Measurements from ENCODE around the gene ZFP92.

The ZFP92 gene

DNA sequence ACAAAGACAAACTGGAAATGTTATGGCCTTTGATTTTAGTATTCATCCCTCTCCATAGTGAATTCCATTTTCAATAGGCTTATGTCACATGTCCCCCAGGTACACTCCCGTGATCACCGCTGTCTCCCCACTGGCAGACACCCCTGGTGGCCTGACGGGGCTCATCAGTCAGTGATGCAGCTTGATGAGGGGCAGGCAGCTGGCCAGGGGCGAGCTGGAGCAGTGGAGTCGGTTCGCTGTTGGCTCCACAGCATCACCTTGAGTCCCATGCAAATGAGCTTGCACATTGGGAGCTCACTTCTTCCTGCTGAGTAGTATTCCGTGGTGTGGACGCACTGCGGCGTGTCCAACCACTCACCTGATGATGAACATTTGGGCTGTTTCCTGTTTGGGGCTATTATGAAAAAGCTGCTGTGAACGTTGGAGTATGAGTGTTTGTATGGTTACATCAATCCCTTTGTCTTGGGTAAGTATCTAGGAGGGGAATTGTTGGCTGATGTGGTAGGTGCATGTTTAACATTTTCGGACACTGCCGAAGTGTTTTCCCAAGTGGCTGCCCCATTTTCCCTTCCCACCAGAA is 29.4 kb downstream of the ZFP92 start:
- DNase-seq (ENCODE audit: low spot score), result no peak

DNA sequence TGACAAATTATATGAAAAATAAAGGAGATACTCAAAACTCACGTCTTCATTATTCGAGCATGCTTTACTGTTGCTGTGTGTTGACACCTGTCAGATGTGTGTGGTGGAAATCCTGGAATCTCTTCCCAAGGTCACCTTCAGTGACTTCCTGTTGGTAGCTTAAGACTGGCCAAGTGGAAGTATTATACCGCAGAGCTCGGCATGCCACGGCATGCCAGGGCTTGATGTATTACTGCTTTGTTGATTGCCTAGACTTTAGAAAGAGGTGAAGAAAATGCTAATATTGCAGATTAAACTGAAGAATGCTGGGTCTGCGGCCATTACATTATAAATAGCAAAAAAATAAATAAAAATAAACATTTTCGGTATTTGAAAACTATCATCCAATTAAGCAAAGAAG is 30.0 kb downstream of the ZFP92 start:
- no peak for DNase-seq (ENCODE audit: low spot score)

DNA sequence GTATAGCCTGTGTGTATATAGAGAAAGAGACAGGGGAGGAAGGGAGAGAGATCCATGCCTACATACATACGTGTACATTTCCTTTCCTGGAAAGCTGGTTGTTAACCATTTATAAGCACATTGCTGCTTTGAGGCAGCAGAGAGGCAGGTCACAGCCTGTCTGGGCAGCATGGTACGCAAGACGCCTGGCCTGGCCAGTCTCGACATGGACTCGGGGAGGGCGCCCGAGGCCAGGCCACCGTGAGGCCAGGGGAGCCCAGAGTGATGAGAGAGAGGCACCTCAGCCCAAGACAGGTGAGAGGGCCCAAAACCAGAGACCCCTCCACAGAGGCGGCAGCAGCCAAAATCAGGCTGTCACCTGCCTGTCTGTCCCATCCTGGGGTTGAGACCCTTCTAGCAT is 30.7 kb downstream of the ZFP92 start:
- DNase-seq (ENCODE audit: low spot score), result no peak

DNA sequence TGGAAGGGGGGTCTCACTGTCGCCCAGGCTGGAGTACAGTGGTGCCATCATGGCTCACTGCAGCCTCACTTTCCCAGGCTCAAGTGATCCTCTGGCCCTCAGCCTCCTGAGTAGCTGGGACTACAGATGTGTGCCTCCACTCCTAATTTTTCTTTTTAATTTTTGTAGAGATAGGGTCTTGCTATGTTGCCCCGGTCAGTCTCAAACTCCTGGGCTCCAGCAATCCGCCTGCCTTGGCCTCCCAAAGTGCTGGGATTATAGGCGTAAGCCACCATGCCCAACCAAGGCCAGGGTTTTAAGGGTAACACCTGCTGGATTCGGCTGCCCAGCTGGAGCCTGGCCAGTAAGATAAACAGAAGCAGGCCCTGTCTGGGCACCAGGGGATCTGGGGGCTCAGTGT is 31.2 kb downstream of the ZFP92 start:
- no peak for DNase-seq (ENCODE audit: low spot score)

DNA sequence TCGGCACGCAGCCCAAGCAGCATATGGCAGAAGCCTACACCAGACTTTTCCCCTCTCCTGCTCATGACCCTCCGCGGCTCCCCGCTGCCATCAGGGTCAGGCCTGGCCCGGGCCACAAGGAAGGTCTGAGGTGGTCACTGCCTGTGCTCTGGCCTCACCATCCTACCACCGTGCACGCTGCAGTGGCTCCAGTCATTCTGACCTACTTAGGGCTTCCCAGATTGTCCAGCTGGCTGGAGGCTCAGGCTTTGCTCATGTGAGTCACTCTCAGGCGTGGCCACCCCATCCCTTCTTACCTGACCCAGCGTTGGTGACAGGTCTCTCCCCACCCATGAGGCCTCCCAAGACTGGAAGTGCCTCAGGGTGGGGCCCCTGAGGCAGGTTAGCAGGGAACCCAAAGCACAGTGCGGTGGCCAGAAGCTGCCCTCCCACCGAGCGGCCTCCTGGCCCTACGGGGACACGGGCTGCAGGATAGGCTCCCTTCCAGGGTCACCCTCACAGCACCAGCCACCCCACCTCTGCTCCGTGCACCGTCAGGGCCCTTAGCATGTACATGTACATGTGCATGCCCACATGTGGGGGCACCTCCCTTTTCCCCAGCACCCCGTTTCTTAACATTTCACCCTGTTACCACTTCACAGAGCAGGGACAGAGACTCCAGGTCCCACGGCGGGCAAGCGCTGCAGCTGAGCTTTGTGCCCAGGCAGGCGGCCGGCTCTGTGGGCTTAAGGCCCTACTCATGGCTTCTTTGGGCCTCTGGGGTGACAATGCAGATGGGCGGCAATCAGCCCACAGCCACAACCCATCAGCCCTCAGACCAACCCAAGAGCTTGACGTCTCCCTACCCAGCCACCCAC is 32.4 kb downstream of the ZFP92 start:
- DNase-seq (ENCODE audit: low spot score), result no peak

DNA sequence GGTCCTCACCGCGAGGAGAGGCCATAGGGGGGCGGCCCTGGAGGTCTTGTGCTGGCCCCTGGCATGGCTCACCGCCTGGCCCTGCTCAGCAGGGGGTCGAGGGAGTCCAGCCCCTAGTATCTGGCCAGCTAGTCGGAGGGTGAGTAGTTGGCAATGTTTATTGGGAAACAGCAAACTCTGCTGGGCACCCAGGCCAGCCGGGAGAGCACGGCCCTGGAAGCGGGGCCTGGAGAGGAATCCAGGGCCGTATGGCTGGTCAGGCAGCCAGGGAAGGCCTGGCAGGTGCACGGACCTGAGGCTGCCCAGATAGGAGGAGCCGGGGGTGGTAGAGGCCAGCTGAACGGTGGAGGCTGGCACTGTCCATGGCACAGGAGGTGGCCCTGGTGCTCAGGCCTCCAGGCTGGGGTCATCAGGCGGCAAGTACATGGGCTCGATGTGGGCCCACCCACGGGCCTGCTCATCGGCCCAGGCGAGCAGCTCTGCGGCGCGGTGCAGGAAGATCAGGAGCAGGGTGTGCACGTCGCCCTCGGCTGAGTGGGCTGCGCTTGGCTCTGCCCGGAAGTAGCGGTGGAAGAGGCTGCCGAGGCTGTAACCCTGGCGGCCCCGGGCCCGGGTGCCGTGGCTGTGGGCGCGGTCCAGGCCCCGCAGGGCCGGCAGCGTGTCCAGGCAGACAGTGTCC is 33.2 kb downstream of the ZFP92 start:
- no peak for DNase-seq (ENCODE audit: low spot score)

DNA sequence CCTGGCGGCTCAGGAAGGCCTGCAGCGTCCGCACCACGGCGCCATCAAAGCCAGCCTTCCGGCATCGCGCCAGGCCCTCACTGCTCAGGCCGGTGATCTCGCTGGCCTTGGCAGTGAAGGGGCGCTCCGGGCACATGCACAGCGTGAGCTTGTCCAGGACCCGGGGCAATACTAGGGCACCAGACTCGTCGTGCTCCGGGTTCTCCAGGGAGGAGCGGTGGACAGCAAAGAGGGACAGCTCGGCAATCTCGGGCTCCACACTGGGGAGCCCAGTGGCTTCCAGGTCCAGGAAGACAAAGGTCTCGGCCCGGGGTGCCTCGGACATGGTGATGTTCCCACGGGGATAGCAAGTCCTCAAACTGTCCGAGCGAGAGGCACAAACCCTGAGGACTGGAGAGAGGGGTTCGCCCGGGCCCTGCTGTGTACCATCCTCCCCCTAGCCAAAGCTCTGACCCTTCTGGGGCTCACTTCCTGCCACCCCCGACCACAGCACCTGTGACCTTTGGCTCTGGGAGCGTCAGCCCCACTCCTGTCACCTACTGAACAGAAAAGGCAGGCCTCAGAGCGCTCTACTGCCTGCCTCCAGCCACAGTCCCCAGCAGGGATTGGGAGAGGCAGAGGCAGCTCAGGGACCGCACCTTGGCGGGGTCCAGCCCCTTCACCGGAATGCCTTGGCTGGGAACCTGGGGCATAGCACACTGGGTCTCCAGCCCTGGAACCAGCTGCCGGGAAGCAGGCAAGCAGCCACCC is 34.0 kb downstream of the ZFP92 start:
- no peak for DNase-seq (ENCODE audit: low spot score)

DNA sequence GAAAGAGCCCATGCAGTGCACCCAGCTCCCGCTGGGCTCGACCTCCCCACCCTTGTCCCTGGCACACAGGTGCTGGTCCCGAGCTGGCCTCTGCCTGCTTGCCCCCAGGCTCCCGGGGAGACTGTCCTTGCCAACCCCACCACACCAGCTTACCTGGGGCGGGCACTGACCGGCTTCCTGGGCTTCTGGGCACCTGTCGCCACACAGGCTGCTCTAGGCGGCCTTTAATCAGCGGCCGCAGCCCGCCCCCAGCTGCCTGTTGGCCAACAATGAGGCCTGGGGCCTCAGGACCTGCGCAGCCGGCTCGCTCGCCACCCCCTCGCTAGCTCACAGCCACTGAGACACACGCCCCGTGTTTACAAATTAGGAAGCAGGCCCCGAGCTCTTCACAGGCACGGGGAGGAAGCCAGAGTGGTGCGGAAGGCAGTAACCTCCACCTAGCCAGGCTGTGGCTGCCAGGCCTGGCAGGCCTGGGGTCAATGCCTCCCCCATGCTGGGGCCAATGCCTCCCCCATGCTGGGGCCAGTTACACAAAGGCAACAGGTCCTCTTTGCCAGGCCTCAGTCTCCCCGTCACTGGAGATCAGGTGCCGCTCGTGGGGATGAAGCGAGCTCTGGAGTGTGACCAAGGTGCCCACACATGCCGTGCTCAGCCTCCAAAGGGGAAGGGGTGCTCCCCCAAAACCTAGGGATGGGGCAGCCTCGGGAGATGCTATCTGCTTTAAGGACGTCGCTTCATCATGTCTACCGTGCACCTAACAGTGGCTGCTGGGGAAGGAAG is 34.8 kb downstream of the ZFP92 start, which contains the start of gene TREX2:
TSS of gene TREX2 (minus strand) at position 201 of the 780 bp plus-strand sequence. CDS start 626 bp downstream, outside the sequence.
- DNase-seq (ENCODE audit: low spot score), result no peak

DNA sequence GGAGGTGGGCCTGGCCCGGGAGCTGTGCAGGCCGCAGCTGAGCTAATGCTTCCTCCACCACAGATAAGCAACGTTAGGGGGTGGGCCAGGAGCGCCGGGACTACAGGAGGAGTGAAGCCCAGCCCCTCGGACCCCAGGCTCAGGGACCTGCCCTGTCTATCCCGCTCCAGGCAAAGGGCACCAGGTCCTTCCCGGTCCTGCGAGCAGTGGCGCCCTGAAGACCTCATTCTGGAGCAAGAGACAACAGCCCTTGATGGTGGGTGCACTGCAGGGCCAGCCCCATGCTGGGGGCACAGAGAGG is 35.3 kb downstream of the ZFP92 start:
- DNase-seq (ENCODE audit: low spot score), result no peak

DNA sequence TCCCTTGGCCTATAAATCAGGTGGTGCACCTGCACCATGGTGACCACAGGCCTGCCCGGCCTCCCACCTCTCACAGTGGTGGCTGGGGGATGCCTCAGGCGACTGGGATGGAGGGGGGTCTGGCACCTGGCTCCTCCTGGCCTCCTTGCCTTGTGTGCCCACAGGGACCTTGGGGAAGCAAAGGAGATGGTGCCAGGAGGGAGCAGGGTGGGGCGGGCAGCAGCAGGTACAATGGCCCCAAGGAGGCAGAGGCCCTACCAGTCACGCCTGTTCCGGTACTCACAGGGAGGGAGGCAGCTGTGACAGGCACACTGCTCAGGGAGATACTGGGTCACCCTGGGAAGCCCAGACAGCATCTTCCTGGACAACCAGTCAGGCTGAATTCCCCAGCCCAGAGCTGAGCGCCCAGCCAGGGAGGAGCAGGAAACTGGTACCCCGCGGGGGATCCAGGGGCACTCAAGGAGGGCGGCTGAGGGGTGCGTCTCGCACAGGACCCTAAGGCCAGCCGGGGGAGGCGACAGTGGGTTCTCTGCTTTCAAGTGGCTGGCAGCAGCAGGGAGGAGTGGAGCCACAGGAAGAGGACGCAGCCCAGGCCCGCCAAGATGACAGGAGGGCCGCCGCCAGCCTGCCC is 35.8 kb downstream of the ZFP92 start:
- DNase-seq (ENCODE audit: low spot score), result no peak

DNA sequence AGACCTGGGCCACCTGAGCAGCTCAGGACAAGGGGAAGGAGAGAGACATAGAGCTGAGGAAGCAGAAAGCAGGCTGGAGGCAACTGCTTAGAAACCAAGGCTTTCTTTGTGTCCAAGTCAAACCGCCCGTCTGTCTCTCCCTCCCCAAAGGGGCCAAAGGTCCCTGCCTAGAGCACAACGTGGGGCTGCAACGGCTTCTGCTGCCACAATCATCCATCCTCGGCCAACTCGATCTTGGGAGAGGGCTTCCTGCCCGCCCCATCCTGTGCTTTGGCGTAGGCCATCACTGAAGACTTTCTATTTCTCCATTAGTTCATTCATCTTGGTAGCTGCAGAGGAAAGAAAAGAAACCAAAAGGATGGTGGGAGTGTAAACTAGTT is 36.3 kb downstream of the ZFP92 start:
- no peak for DNase-seq (ENCODE audit: low spot score)

DNA sequence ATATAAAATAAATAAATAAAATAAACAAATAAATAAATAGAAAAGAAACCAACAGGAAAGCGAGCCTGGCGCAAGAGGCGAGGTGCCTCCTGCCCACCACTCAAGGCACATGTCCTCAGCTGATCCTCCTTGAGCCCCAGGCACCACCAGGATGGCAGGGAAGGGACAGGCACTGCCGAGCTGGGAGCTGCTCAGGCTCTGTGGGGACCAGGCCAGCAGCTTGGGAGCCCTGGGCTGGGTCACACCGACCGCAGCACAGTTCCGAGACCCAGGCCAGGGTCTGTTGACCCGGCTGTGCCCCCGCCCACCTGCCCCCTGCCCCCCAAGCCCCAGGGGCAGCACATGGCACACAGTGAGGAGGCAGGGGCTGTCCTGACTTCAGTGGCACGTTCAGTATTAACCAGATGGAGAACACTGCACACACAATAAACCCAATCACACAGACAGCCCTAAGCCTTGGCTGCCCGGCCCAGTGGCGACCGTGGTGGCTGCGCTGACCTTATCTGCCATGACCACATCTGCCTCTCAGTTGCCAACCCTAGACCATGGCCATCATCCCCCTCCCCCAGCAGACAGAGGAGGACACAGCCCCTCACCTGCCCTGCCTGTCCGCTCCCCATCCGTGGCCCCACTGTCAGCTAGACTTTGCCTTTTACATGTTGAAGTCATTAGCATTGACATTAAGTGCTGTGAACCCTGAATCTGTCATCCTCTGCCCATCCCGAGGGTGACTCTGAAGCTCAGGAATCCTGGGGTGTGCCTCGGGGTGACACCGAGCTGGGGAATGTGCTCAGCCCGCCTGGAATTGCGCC is 37.5 kb downstream of the ZFP92 start:
- DNase-seq (ENCODE audit: low spot score), result no peak

DNA sequence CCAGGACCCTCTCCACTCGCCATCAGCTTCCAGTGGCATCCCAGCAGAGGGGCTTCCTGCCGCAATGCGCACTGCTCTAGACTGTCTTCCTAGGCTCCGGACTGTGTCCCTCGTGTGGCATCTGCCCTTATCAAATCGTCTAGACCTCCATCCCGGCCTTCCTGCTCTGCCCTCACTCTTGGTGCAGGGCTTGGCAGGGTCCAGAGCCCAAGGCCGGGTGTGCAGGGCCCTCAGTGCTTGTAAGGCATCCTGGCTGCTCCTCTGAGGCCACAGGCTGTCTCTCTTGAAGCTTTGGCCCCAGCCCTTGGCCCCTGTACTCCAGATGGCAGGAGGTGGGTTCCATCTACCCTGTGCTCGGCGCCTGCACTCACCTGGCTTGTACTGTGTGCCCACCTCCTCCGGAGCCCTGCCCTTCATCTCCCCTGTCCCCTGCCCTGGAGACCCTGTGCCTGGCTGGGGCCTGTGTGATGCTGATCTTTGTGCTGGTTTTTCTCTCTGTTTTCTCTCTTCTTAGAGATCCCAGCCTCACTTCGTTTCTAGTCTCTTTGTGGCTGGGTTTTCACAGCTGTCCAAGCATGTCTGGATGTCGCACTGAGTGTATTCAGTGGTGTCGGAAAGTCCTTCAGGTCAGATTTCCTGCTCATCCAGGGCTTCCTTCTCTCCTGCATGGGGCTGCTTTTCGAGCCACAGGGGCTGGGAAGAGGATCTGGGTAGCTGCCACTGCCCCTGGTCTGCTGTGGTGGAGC is 38.3 kb downstream of the ZFP92 start:
- no peak for DNase-seq (ENCODE audit: low spot score)

DNA sequence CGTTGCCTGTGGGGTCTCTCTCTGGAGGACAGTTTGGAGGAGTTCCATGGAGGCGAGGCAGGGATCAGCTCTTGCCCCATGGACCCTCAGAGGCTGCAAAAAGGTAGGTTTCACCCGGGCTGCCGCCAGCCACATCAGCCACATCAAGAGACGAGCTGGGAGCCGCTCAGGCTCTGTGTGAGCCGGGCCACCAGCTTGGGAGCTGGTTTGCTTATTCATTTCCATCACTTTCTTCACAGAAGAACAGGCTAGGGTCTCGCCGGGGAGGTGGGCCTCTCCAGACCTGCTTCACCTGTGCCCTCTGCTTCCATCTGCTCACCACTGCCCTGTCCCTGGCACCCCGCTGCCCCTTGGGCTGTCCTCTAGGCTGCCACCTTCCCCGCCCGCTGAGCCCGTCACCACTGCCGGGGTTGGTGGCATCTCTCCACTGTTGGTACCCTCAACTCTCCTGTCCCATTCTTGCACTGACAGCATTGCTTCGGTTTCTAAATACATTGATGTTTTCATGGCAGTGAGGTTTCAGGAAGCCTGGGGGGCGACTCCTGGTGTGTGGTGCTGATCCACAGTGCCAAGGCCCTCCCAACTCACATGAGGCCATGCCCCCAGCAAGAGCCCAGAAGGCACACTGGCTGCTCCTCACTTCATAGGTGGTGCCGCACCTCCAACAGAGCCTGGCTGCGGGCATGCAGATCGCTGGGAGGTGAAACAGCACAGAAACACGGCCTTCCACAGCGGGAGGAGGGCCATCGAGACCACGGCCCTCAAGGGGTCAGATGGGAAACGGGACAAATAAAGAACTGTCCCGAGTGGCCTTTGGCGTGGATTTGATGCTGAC is 39.1 kb downstream of the ZFP92 start:
- DNase-seq (ENCODE audit: low spot score), result no peak

DNA sequence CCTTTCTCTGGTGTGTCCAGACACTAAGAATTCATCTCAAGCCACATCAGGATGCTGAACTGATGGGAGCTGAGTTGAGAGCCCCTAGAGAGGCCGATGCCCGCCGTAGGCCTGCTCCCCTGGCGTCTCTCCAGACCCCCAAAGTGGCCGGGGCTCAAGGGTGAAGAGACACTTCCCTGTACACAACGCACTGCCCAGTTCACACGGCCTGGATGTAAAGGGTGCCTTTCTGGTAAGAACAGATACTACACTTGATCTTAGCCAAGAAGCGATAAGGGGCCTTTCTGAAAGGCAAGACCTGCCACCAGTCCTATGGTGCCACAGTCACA is 39.6 kb downstream of the ZFP92 start:
- DNase-seq (ENCODE audit: low spot score), result no peak

DNA sequence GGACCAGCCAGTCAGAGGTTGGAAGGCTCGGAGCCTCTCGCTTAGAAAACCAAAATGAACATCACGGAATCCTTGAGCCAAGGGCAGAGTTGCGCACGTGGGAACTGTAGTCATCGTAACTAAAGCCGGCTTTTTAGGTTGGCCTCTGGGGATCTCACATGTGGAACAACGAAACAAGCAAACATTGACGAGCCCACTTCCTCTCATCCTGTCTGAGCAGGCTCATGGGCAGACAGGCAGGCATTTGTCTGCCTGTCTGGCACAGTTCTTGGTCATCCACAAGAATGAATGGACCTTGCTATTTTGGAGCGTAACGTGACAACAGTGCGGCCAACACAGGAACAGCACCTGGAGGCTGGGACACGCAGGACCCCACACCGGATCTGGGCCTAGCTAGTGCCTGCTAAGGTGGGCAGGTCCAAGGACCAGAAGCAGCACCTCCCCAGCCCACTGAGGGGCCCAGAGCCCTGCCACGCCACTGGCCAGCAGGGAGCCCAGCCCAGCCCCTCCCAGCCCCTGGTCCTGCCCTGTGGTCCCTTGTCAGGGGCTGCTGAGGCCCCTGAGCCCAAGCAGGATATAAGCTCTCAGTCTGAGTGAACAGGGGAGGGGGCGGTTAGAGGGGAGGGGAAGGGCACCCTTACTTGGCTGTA is 43.8 kb downstream of the ZFP92 start:
- DNase-seq (ENCODE audit: low spot score), result no peak

DNA sequence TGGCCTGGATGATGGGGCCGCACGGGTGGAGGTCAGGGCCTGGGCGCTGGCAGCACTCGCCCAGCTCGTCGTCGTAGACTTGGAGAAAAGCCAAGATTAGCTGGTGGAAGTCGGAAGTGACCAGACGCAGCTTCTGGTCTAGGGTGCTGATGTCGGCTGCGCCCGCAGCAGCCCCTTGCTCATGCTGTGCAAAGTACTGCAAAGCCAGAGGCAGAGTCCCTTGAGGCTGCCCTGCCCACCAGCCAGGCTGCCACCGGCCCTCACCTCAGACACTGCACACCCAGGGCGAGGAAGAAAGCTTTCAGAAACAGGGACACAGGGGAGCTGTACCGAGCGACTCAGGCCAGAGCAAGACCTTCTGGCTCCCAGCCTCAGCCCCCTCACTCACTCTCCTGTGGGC is 44.3 kb downstream of the ZFP92 start:
- DNase-seq (ENCODE audit: low spot score), result no peak

DNA sequence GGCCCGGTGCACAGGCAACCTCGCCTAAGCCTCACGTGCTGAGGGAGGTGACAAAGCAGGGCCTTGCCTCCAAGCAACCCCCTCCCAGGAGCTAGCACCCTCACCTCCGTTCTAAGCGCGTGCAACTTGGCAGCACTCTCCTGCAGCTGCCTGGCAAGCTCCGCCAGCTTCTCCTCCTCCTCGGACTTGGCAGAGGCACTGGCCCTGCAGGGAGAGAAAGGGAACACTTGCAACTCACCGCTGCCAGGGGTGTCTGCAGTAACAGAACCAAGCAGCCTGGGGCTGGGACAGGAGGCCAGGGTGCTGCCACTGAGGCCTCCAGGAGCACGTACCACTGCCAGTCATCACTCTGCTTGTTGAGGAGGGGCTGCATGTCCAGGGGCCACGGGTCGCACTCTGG is 44.9 kb downstream of the ZFP92 start:
- no peak for DNase-seq (ENCODE audit: low spot score)

DNA sequence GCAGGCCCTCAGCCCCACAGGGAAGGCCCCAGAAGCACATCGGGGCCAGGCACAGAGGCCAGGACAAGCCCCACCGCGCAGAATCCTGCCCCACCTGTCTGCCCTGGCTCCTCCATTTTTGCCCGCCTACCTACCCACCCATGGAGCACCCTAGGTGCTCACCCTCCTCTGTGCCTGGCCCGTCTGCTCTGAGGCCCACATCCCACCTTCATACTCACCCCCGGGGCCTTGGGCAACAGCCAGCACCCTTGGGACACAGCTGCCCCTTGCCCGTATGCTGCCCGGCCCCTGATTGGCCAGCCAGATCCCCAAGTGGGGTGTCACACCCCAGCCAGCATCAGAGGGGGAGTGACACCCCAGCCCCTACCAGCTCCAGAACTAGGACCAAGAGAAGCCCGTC is 45.4 kb downstream of the ZFP92 start:
- no peak for DNase-seq (ENCODE audit: low spot score)
